ENCODE data around the gene EML4.

- no peak for TF ChIP-seq ZBTB8A (CRISPR knock-in tag; IDR thresholded peaks at IDR 0.05; ENCODE audit: borderline replicate concordance, low read depth)
- no peak for TF ChIP-seq IRF1 (CRISPR knock-in tag; IDR thresholded peaks at IDR 0.05; ENCODE audit: low read depth)
- no peak for TF ChIP-seq JUND (CRISPR knock-in tag; IDR thresholded peaks at IDR 0.05)
- TF ChIP-seq, protein P1, sequence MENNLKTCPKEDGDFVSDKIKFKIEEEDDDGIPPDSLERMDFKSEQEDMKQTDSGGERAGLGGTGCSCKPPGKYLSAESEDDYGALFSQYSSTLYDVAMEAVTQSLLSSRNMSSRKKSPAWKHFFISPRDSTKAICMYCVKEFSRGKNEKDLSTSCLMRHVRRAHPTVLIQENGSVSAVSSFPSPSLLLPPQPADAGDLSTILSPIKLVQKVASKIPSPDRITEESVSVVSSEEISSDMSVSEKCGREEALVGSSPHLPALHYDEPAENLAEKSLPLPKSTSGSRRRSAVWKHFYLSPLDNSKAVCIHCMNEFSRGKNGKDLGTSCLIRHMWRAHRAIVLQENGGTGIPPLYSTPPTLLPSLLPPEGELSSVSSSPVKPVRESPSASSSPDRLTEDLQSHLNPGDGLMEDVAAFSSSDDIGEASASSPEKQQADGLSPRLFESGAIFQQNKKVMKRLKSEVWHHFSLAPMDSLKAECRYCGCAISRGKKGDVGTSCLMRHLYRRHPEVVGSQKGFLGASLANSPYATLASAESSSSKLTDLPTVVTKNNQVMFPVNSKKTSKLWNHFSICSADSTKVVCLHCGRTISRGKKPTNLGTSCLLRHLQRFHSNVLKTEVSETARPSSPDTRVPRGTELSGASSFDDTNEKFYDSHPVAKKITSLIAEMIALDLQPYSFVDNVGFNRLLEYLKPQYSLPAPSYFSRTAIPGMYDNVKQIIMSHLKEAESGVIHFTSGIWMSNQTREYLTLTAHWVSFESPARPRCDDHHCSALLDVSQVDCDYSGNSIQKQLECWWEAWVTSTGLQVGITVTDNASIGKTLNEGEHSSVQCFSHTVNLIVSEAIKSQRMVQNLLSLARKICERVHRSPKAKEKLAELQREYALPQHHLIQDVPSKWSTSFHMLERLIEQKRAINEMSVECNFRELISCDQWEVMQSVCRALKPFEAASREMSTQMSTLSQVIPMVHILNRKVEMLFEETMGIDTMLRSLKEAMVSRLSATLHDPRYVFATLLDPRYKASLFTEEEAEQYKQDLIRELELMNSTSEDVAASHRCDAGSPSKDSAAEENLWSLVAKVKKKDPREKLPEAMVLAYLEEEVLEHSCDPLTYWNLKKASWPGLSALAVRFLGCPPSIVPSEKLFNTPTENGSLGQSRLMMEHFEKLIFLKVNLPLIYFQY (CRISPR knock-in tag; IDR thresholded peaks at IDR 0.05; ENCODE audit: borderline replicate concordance): no peak
- TF ChIP-seq POLR2AphosphoS2 (IDR thresholded peaks at IDR 0.05; ENCODE audit: low read depth, low read length): no peak
- no peak for TF ChIP-seq TCF7 (IDR thresholded peaks at IDR 0.05; ENCODE audit: low read depth)
- TF ChIP-seq KDM4B (CRISPR knock-in tag; IDR thresholded peaks at IDR 0.05): no peak
- TF ChIP-seq GTF2F1 (IDR thresholded peaks at IDR 0.05; ENCODE audit: low read length): no peak
- TF ChIP-seq FOSL1 (CRISPR knock-in tag; IDR thresholded peaks at IDR 0.05; ENCODE audit: borderline replicate concordance): no peak
- no peak for TF ChIP-seq ZNF782 (CRISPR knock-in tag; IDR thresholded peaks at IDR 0.05; ENCODE audit: borderline replicate concordance)
- TF ChIP-seq ZBTB7A (CRISPR knock-in tag; IDR thresholded peaks at IDR 0.05): no peak
- no peak for TF ChIP-seq ZNF205 (CRISPR knock-in tag; IDR thresholded peaks at IDR 0.05)
- TF ChIP-seq, protein P2, sequence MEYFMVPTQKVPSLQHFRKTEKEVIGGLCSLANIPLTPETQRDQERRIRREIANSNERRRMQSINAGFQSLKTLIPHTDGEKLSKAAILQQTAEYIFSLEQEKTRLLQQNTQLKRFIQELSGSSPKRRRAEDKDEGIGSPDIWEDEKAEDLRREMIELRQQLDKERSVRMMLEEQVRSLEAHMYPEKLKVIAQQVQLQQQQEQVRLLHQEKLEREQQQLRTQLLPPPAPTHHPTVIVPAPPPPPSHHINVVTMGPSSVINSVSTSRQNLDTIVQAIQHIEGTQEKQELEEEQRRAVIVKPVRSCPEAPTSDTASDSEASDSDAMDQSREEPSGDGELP (IDR thresholded peaks at IDR 0.05; ENCODE audit: borderline replicate concordance, low read depth): no peak
- TF ChIP-seq GABPB1 (CRISPR knock-in tag; IDR thresholded peaks at IDR 0.05): no peak
Measured at GRCh38 chr2:42249284-42249683, 80.1 kb downstream of the EML4 start.

All from HepG2 (cell line).